ENCODE measurements around the gene PRMT7. TPM values are rescaled to one million over a fixed set of nuclear protein-coding genes. Genes with fewer than 3 reads are reported as not detected.

The PRMT7 gene
- total RNA-seq = 48.9 and 59.6 TPM in 2 replicates
- 44.8 TPM for polyA plus RNA-seq (2012)

- DNase-seq (ENCODE audit: low read depth) = peak; percentile 92
Observed at GRCh38 chr16:68310774-68311511, at the start of gene PRMT7, which contains the start of gene SLC7A6OS. TSS of gene PRMT7 (plus strand) at chr16:68311019. CDS start at chr16:68315980, 4,961 bp downstream. TSS of gene SLC7A6OS (minus strand) at chr16:68310946. CDS start at chr16:68310926, 20 bp downstream.

DNA sequence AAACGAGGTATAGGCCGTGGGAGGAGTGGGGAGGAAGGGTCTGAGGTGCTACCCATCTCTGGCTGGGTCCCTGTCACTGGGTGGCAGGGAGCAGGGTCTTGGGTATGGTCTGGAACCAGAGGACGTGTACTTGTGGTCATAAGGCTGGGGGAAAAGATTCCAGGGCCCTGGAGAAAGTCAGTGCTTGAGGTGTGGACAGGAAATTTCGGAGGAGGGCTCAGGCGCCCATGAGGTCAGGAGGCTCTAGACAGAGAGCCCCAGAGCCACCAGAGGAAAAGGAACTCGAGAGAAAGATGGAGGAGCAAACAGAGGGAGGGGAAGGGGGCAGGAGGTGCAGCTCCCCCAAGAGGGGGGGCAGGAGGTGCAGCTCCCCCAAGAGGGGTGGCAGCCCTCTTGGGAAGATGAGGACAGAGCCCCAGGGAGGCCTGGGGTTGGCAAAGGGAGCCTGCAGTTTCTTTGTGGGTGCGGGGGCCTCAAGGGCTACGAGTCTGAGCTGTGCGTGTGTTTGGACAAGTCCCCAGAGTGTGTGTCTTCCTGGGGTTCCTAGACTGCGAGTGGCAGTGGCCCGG lies 47.2 kb upstream of the PRMT7 start:
- no peak for DNase-seq (ENCODE audit: low read depth)

GRCh38 chr16:68264128-68265077 lies 46.4 kb upstream of the PRMT7 start, which contains the start of gene SLC7A6:
TSS of gene SLC7A6 (plus strand) at chr16:68264526. CDS start at chr16:68274727, 10,201 bp downstream.
- DNase-seq (ENCODE audit: low read depth) = peak; percentile 87

- DNase-seq (ENCODE audit: low read depth) = peak; percentile 87
Observed at GRCh38 chr16:68265078-68265920, 45.5 kb upstream of the PRMT7 start.

DNA sequence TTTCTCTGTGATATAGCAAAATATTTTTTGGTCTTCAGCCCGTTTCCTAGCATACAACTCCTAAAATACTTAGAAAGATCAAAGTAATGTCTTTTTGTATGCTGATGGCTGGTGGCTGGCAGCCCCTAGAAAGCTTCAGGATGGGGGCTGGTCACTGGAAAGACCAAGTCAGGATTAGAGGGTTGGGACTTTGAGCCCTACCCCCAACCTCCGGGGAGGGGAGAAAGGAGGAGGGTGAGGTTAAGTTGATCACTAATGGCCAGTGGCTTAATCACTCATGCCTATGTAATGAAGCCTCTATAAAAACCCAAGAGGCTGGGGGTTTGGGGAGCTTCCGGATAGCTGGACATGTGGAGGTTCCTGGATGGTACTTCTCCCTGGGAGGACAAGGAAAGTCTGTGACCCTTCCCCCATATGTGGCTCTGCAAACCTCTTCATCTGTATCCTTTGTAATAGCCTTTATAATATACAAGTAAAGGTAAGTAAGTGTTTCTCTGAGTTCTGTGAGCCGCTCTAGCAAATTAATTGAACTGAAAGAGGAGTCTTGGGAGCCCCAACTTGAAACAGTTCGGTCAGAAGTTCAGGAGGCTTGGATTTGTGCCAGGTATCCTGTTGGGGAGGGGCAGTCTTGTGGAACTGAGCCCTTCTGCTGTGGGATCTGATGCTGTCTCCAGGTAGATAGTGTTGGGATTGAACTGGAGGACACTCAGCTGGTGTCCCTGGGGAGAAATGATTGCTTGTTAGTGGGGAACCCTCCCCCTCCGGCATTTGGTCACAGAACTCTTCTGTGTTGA lies 43.0 kb upstream of the PRMT7 start:
- DNase-seq (ENCODE audit: low read depth) = no peak

DNA sequence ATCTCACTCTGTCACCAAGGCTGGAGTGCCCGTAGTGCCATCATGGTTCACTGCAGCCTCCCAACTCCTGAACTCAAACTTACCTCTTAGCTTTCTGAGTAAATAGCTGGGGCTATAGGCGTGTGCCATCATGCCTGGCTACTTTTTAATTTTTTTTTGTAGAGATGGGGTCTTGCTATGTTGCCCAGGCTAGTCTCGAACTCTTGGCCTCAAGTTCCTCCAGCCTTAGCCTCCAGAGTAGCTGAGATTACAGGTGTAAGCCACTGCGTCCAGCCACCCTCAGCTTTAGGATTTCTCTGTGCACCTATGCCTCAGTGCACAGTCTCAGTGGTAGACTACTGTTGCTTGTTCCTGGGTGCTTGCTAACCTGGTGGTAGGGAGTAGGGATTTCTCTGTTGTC lies 41.0 kb upstream of the PRMT7 start:
- no peak for DNase-seq (ENCODE audit: low read depth)

GRCh38 chr16:68270353-68270752 lies 40.5 kb upstream of the PRMT7 start:
- no peak for DNase-seq (ENCODE audit: low read depth)

GRCh38 chr16:68272507-68273209 lies 38.2 kb upstream of the PRMT7 start:
- no peak for DNase-seq (ENCODE audit: low read depth)

DNA sequence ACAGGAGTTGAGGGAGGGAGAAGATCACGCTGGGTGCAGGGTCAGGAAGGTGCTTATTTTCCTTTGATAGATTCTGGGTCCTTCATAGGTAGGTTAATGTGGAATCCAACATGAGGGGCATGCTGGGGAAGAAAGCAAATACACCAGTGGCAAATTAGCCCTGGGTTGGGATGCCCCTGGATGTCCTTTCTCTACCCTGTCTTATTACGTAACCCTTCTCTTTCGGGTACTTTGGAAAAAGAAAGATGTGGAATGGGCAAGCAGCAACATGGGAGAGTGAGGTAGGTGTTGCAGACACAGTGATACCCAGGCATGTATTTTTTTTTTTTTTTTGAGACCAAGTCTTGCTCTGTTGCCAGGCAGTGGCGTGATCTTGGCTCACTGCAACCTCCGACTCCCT lies 37.4 kb upstream of the PRMT7 start:
- no peak for DNase-seq (ENCODE audit: low read depth)

GRCh38 chr16:68273896-68274295 lies 36.9 kb upstream of the PRMT7 start:
- no peak for DNase-seq (ENCODE audit: low read depth)

DNA sequence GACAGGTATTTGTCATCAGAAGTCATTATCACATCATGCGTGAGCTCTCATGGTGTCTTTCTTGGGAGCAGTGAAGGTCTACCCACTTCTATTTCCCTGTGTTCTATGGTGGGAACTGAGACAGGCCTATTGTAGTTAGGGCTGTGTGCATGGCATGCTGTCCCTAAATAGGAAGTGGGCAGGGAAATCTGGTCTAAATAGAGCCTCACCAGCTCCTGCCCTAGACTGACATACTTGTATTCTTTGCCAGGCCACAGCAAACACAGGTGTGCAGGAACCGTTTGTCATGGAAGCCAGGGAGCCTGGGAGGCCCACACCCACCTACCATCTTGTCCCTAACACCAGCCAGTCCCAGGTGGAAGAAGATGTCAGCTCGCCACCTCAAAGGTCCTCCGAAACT lies 36.4 kb upstream of the PRMT7 start:
- DNase-seq (ENCODE audit: low read depth) = peak; percentile 79

GRCh38 chr16:68275611-68276191 lies 35.1 kb upstream of the PRMT7 start:
- DNase-seq (ENCODE audit: low read depth) = peak; percentile 87

DNA sequence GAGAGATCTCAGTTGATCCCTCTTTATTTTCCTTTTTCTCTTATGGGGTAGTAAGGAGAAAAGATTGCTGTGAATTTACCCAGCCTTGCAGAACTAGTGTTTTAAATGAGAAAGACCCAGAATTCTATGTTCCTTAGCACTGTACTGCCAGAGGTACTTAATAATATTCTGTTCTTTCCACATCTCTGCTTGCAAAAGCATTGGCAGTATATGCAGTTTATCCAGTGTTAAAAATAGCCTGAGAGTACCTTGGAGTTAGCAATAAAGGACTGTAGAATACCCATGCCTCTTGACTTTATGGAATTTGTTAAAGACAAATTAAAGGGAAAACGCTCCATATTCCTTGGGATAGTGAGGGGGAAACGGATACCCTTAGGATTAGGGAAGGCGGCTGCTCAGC lies 34.6 kb upstream of the PRMT7 start:
- DNase-seq (ENCODE audit: low read depth) = no peak

GRCh38 chr16:68279726-68280558 lies 30.9 kb upstream of the PRMT7 start:
- no peak for DNase-seq (ENCODE audit: low read depth)

- DNase-seq (ENCODE audit: low read depth) = no peak
Observed at GRCh38 chr16:68281368-68282063, 29.3 kb upstream of the PRMT7 start.

GRCh38 chr16:68282064-68282452 lies 28.8 kb upstream of the PRMT7 start:
- DNase-seq (ENCODE audit: low read depth) = no peak

GRCh38 chr16:68283346-68283745 lies 27.5 kb upstream of the PRMT7 start:
- DNase-seq (ENCODE audit: low read depth) = no peak

Measured in myocyte (in vitro differentiated cells).